ENCODE data around the gene DRD4. TPM values are rescaled to one million over a fixed set of nuclear protein-coding genes. Genes with fewer than 3 reads are reported as not detected.
"Not testable (repeated sequence)": the region's sequence is repeated elsewhere in the genome, so short reads cannot be mapped to it uniquely, and the experiment has no call there.

The DRD4 gene
- total RNA-seq, 1 donor from 2014 or later: 0.34 TPM

GRCh38 chr11:673866-674265 lies 36.8 kb downstream of the DRD4 start:
- intact Hi-C loops (cut with micrococcal nuclease): no loop called here

GRCh38 chr11:674406-674805 lies 37.3 kb downstream of the DRD4 start:
- intact Hi-C loops (cut with micrococcal nuclease): no loop called here

GRCh38 chr11:678297-678696 lies 41.2 kb downstream of the DRD4 start:
- intact Hi-C loops (cut with micrococcal nuclease): no loop called here

GRCh38 chr11:679271-680207 lies 42.5 kb downstream of the DRD4 start:
- intact Hi-C loops (cut with micrococcal nuclease): no loop called here

- intact Hi-C loops (cut with micrococcal nuclease): no loop called here
Observed at GRCh38 chr11:680476-680875, 43.4 kb downstream of the DRD4 start.

- intact Hi-C loops (cut with micrococcal nuclease): no loop called here
Observed at GRCh38 chr11:680970-681369, 43.9 kb downstream of the DRD4 start.

- intact Hi-C loops (cut with micrococcal nuclease): no loop called here
Observed at GRCh38 chr11:686451-687243, 49.6 kb downstream of the DRD4 start.

- intact Hi-C loops (cut with micrococcal nuclease): no loop called here
Observed at GRCh38 chr11:687751-688150, 50.7 kb downstream of the DRD4 start.

- intact Hi-C loops (cut with micrococcal nuclease): no loop called here
Observed at GRCh38 chr11:688681-689080, 51.6 kb downstream of the DRD4 start.

GRCh38 chr11:689625-690024 lies 52.6 kb downstream of the DRD4 start:
- intact Hi-C loops (cut with micrococcal nuclease): no loop called here

- intact Hi-C loops (cut with micrococcal nuclease): not testable (repeated sequence)
Observed at GRCh38 chr11:690244-690643, 53.2 kb downstream of the DRD4 start.

Other genes starting within 250 kb of the DRD4 start
- not detected in 2 replicates for gene PKP3, start 243.1 kb upstream of the DRD4 start, total RNA-seq
- gene SIGIRR, start 222.3 kb upstream of the DRD4 start, total RNA-seq: 168 and 175 TPM in 2 replicates
- gene ANO9, start 195.3 kb upstream of the DRD4 start, total RNA-seq: 77.6 and 84.4 TPM in 2 replicates
- gene PTDSS2, start 187.0 kb upstream of the DRD4 start, total RNA-seq: 24.9 and 30.8 TPM in 2 replicates
- 89.8 and 97.3 TPM in 2 replicates for gene RNH1, start 130.0 kb upstream of the DRD4 start, total RNA-seq
- 57.0 and 59.3 TPM in 2 replicates for gene HRAS, start 101.7 kb upstream of the DRD4 start, total RNA-seq
- gene LRRC56, start 99.7 kb upstream of the DRD4 start, total RNA-seq: 1.4 and 1.6 TPM in 2 replicates
- gene LMNTD2, start 76.5 kb upstream of the DRD4 start, total RNA-seq: 1.1 and 1.7 TPM in 2 replicates
- gene RASSF7, start 76.3 kb upstream of the DRD4 start, total RNA-seq: 22.4 and 23.8 TPM in 2 replicates
- gene PHRF1, start 60.8 kb upstream of the DRD4 start, total RNA-seq: 51.2 and 51.9 TPM in 2 replicates
- gene IRF7, start 21.3 kb upstream of the DRD4 start, total RNA-seq: 130 and 133 TPM in 2 replicates
- not detected in 2 replicates for gene CDHR5, start 12.3 kb upstream of the DRD4 start, total RNA-seq
- gene SCT, start 10.1 kb upstream of the DRD4 start, total RNA-seq: not detected in 2 replicates
- 46.7 and 51.9 TPM in 2 replicates for gene DEAF1, start 58.0 kb downstream of the DRD4 start, total RNA-seq
- 27.1 and 27.8 TPM in 2 replicates for gene TMEM80, start 58.5 kb downstream of the DRD4 start, total RNA-seq
- gene EPS8L2, start 69.0 kb downstream of the DRD4 start, total RNA-seq: 11.9 and 12.9 TPM in 2 replicates
- gene TALDO1, start 110.2 kb downstream of the DRD4 start, total RNA-seq: 259 and 274 TPM in 2 replicates
- 51.3 and 59.0 TPM in 2 replicates for gene GATD1, start 140.2 kb downstream of the DRD4 start, total RNA-seq
- gene CEND1, start 152.8 kb downstream of the DRD4 start, total RNA-seq: 4.0 and 4.1 TPM in 2 replicates
- 60.2 and 65.2 TPM in 2 replicates for gene SLC25A22, start 161.0 kb downstream of the DRD4 start, total RNA-seq
- gene PIDD1, start 168.0 kb downstream of the DRD4 start, total RNA-seq: 29.1 TPM in 2 replicates
- 1,883 and 1,900 TPM in 2 replicates for gene RPLP2, start 172.7 kb downstream of the DRD4 start, total RNA-seq
- gene PNPLA2, start 181.6 kb downstream of the DRD4 start, total RNA-seq: 57.2 and 58.7 TPM in 2 replicates
- gene CRACR2B, start 190.7 kb downstream of the DRD4 start, total RNA-seq: 1.3 and 1.9 TPM in 2 replicates
- 24.6 and 24.7 TPM in 2 replicates for gene CD151, start 195.7 kb downstream of the DRD4 start, total RNA-seq
- 99.9 and 111 TPM in 2 replicates for gene POLR2L, start 205.3 kb downstream of the DRD4 start, total RNA-seq
- 10.8 and 11.2 TPM in 2 replicates for gene TSPAN4, start 205.6 kb downstream of the DRD4 start, total RNA-seq

All from T-helper 1 cell treated with Interleukin-12 subunit alpha and Interleukin-12 subunit beta and Interleukin-4 antibody, amounts not matched to agents 30 ng/mL and 1 ng/mL, for 36 hours (primary cell).